ENCODE data around the gene PATL2.

PATL2 gene

DNA sequence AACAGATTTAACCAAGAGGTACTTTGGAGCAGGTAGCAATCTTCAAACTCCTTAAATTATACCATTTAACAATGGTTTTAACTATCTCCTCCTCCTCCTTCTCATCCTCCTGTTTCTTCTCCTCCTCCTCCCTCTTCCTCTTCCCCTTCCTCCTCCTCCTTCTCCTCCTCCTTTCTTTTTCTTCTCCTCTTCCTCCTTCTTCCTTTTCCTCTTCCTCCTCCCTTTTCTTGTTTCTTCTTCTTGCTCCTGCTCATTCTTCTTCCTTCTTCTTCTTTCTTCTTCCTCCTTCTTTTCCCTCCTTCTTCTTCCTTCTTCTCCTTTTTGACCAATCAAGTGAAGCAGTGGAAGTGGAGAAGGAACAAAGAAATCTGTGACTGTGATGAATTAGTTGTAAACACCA lies 14.1 kb downstream of the PATL2 start:
- TF ChIP-seq, protein P1, sequence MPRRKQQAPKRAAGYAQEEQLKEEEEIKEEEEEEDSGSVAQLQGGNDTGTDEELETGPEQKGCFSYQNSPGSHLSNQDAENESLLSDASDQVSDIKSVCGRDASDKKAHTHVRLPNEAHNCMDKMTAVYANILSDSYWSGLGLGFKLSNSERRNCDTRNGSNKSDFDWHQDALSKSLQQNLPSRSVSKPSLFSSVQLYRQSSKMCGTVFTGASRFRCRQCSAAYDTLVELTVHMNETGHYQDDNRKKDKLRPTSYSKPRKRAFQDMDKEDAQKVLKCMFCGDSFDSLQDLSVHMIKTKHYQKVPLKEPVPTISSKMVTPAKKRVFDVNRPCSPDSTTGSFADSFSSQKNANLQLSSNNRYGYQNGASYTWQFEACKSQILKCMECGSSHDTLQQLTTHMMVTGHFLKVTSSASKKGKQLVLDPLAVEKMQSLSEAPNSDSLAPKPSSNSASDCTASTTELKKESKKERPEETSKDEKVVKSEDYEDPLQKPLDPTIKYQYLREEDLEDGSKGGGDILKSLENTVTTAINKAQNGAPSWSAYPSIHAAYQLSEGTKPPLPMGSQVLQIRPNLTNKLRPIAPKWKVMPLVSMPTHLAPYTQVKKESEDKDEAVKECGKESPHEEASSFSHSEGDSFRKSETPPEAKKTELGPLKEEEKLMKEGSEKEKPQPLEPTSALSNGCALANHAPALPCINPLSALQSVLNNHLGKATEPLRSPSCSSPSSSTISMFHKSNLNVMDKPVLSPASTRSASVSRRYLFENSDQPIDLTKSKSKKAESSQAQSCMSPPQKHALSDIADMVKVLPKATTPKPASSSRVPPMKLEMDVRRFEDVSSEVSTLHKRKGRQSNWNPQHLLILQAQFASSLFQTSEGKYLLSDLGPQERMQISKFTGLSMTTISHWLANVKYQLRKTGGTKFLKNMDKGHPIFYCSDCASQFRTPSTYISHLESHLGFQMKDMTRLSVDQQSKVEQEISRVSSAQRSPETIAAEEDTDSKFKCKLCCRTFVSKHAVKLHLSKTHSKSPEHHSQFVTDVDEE (CRISPR knock-in tag; IDR thresholded peaks at IDR 0.05), result no peak
- no peak for TF ChIP-seq TCF4 (CRISPR knock-in tag; IDR thresholded peaks at IDR 0.05; ENCODE audit: borderline replicate concordance)
- TF ChIP-seq ZFP30 (CRISPR knock-in tag; IDR thresholded peaks at IDR 0.05), result no peak
- TF ChIP-seq RARB (CRISPR knock-in tag; IDR thresholded peaks at IDR 0.05), result no peak
- TF ChIP-seq, protein P2, sequence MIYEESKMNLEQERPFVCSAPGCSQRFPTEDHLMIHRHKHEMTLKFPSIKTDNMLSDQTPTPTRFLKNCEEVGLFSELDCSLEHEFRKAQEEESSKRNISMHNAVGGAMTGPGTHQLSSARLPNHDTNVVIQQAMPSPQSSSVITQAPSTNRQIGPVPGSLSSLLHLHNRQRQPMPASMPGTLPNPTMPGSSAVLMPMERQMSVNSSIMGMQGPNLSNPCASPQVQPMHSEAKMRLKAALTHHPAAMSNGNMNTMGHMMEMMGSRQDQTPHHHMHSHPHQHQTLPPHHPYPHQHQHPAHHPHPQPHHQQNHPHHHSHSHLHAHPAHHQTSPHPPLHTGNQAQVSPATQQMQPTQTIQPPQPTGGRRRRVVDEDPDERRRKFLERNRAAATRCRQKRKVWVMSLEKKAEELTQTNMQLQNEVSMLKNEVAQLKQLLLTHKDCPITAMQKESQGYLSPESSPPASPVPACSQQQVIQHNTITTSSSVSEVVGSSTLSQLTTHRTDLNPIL (CRISPR knock-in tag; IDR thresholded peaks at IDR 0.05; ENCODE audit: low read depth), result no peak
- no peak for TF ChIP-seq TOX (CRISPR knock-in tag; IDR thresholded peaks at IDR 0.05; ENCODE audit: borderline replicate concordance)
- no peak for TF ChIP-seq ZC3H10 (CRISPR knock-in tag; IDR thresholded peaks at IDR 0.05)
- no peak for TF ChIP-seq PPARA (CRISPR knock-in tag; IDR thresholded peaks at IDR 0.05; ENCODE audit: borderline replicate concordance)
- no peak for TF ChIP-seq CSDC2 (CRISPR knock-in tag; IDR thresholded peaks at IDR 0.05)
- TF ChIP-seq BACH2 (CRISPR knock-in tag; IDR thresholded peaks at IDR 0.05; ENCODE audit: borderline replicate concordance), result no peak
- no peak for ATAC-seq

DNA sequence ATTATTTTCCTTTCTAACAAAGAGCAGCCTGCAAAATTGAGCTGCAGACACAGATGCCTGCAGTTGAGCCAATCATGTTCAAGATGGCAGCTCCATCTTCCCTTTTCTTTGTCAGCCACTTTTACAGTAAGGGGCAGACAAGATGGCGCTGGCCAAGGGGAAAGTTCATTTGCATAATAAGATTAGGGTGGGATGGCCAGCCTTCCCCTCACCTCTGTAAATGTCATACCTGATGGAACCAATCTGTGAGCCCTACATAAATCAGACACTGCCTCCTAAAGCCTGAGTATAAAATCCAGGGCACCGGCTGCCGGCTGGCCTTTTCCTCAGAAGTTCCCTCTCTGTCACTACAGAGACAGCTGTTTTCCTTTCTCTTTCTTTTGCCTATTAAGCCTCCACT lies 15.8 kb downstream of the PATL2 start:
- no peak for TF ChIP-seq ISL1 (CRISPR knock-in tag; IDR thresholded peaks at IDR 0.05)
- no peak for TF ChIP-seq ZFP3 (CRISPR knock-in tag; IDR thresholded peaks at IDR 0.05)
- TF ChIP-seq, protein P3, sequence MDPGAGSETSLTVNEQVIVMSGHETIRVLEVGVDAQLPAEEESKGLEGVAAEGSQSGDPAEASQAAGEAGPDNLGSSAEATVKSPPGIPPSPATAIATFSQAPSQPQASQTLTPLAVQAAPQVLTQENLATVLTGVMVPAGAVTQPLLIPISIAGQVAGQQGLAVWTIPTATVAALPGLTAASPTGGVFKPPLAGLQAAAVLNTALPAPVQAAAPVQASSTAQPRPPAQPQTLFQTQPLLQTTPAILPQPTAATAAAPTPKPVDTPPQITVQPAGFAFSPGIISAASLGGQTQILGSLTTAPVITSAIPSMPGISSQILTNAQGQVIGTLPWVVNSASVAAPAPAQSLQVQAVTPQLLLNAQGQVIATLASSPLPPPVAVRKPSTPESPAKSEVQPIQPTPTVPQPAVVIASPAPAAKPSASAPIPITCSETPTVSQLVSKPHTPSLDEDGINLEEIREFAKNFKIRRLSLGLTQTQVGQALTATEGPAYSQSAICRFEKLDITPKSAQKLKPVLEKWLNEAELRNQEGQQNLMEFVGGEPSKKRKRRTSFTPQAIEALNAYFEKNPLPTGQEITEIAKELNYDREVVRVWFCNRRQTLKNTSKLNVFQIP (CRISPR knock-in tag; IDR thresholded peaks at IDR 0.05; ENCODE audit: borderline replicate concordance, low read depth), result no peak
- TF ChIP-seq ZC3H10 (CRISPR knock-in tag; IDR thresholded peaks at IDR 0.05), result no peak
- no peak for TF ChIP-seq ZFP30 (CRISPR knock-in tag; IDR thresholded peaks at IDR 0.05)
- no peak for TF ChIP-seq ZNF70 (CRISPR knock-in tag; IDR thresholded peaks at IDR 0.05)
- TF ChIP-seq GLIS3 (CRISPR knock-in tag; IDR thresholded peaks at IDR 0.05), result no peak
- no peak for TF ChIP-seq ARNTL (CRISPR knock-in tag; IDR thresholded peaks at IDR 0.05; ENCODE audit: borderline replicate concordance, low read depth)
- TF ChIP-seq OSR1 (CRISPR knock-in tag; IDR thresholded peaks at IDR 0.05), result no peak
- no peak for TF ChIP-seq ZNF8 (CRISPR knock-in tag; IDR thresholded peaks at IDR 0.05)
- TF ChIP-seq CSDC2 (CRISPR knock-in tag; IDR thresholded peaks at IDR 0.05), result no peak
- no peak for TF ChIP-seq ZNF565 (CRISPR knock-in tag; conservative IDR thresholded peaks at IDR 0.05; ENCODE audit: low read depth)
- TF ChIP-seq, protein P4, sequence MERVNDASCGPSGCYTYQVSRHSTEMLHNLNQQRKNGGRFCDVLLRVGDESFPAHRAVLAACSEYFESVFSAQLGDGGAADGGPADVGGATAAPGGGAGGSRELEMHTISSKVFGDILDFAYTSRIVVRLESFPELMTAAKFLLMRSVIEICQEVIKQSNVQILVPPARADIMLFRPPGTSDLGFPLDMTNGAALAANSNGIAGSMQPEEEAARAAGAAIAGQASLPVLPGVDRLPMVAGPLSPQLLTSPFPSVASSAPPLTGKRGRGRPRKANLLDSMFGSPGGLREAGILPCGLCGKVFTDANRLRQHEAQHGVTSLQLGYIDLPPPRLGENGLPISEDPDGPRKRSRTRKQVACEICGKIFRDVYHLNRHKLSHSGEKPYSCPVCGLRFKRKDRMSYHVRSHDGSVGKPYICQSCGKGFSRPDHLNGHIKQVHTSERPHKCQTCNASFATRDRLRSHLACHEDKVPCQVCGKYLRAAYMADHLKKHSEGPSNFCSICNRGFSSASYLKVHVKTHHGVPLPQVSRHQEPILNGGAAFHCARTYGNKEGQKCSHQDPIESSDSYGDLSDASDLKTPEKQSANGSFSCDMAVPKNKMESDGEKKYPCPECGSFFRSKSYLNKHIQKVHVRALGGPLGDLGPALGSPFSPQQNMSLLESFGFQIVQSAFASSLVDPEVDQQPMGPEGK (CRISPR knock-in tag; IDR thresholded peaks at IDR 0.05; ENCODE audit: borderline replicate concordance), result no peak
- TF ChIP-seq TCF4 (CRISPR knock-in tag; IDR thresholded peaks at IDR 0.05; ENCODE audit: borderline replicate concordance), result no peak
- TF ChIP-seq ESRRG (CRISPR knock-in tag; IDR thresholded peaks at IDR 0.05), result no peak
- TF ChIP-seq, protein P5, sequence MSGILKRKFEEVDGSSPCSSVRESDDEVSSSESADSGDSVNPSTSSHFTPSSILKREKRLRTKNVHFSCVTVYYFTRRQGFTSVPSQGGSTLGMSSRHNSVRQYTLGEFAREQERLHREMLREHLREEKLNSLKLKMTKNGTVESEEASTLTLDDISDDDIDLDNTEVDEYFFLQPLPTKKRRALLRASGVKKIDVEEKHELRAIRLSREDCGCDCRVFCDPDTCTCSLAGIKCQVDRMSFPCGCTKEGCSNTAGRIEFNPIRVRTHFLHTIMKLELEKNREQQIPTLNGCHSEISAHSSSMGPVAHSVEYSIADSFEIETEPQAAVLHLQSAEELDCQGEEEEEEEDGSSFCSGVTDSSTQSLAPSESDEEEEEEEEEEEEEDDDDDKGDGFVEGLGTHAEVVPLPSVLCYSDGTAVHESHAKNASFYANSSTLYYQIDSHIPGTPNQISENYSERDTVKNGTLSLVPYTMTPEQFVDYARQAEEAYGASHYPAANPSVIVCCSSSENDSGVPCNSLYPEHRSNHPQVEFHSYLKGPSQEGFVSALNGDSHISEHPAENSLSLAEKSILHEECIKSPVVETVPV (CRISPR knock-in tag; IDR thresholded peaks at IDR 0.05), result no peak
- TF ChIP-seq SNAI2 (CRISPR knock-in tag; IDR thresholded peaks at IDR 0.05), result no peak
- ATAC-seq, result no peak

DNA sequence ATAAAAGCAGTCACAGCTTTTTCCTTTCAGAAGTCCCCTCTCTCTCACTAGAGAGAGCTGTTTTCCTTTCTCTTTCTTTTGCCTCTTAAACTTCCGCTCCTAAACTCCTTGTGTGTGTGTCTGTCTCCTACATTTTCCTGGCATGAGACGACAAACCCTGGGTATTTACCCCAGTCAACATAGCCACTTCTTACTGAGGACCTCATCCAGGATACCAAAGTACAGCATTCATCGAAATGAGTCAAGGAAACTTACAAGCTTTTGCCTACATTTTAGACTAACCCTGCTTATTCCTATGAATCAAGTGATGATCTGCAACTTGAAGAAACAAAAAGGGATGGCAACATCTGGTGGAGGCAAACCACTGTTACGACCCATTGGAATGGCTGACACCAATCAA lies 16.7 kb downstream of the PATL2 start:
- no peak for ATAC-seq

More for the DNA sequence above, 16.7 kb downstream of the PATL2 start:
- TF ChIP-seq ZFP3 (CRISPR knock-in tag; IDR thresholded peaks at IDR 0.05) (no peak), ISL1 (CRISPR knock-in tag; IDR thresholded peaks at IDR 0.05) (no peak), ZFP30 (CRISPR knock-in tag; IDR thresholded peaks at IDR 0.05) (no peak), OSR1 (CRISPR knock-in tag; IDR thresholded peaks at IDR 0.05) (no peak), RARB (CRISPR knock-in tag; IDR thresholded peaks at IDR 0.05) (no peak), TOX (CRISPR knock-in tag; IDR thresholded peaks at IDR 0.05; ENCODE audit: borderline replicate concordance) (no peak), ESRRG (CRISPR knock-in tag; IDR thresholded peaks at IDR 0.05) (no peak), ZNF8 (CRISPR knock-in tag; IDR thresholded peaks at IDR 0.05) (no peak), GLIS3 (CRISPR knock-in tag; IDR thresholded peaks at IDR 0.05) (no peak)
- TF ChIP-seq, protein P1 (CRISPR knock-in tag; IDR thresholded peaks at IDR 0.05), result no peak
- TF ChIP-seq, protein P5 (CRISPR knock-in tag; IDR thresholded peaks at IDR 0.05), result no peak

Measured in SK-N-SH treated with all-trans-retinoic acid at 6 μM for 48 hours (cell line).